Neutrophil (primary cell): ENCODE results near the gene NOS2.

Experiments used
- H3K27ac ChIP-seq: fragments of 200-600 bp; sonication (generic); 2 replicates; pipeline ENCODE4 v1.5.1; 2016; ENCODE audit warnings: mild to moderate bottlenecking, moderate library complexity
- H3K27me3 ChIP-seq: fragments of 200-600 bp; sonication (generic); 2 replicates; pipeline ENCODE4 v1.6.0; 2016; ENCODE audit warnings: mild to moderate bottlenecking
- H3K36me3 ChIP-seq: fragments of 200-600 bp; sonication (generic); 2 replicates; pipeline ENCODE4 v1.5.1; 2017
- H3K4me1 ChIP-seq, 2 experiments: fragments of 200-600 bp in 1 of 2; sonication (generic) in 1 of 2; 1 replicate in 1 of 2; 2 replicates in 1 of 2; pipeline versions ENCODE4 v1.5.1 to v1.6.1; 2013 to 2016; ENCODE audit warnings: low read depth in 1 of 2, low read length in 1 of 2, mild to moderate bottlenecking in 1 of 2, moderate library complexity in 1 of 2; ENCODE audit not compliant: control insufficient read depth in 1 of 2, insufficient read depth in 1 of 2
- H3K4me3 ChIP-seq, 2 experiments: fragments of 200-600 bp in 1 of 2; sonication (generic) in 1 of 2; 1 replicate in 1 of 2; 2 replicates in 1 of 2; pipeline ENCODE4 v1.5.1; 2013 to 2016; ENCODE audit warnings: low read depth in 1 of 2, low read length in 1 of 2, mild to moderate bottlenecking in 1 of 2, moderate library complexity in 1 of 2
- H3K9me3 ChIP-seq: fragments of 200-600 bp; sonication (generic); 2 replicates; pipeline ENCODE4 v1.5.1; 2016
- CTCF ChIP-seq: fragments of 200-600 bp; sonication (generic); IDR thresholded peaks from 2 replicates; pipeline ENCODE4 v1.5.1; 2016; ENCODE audit warnings: antibody characterized with exemption

NOS2 gene

GRCh38 chr17:27797390-27798091, 2.8 kb downstream of the NOS2 start:
- Histone ChIP-seq H3K4me3 (no peak overlapping the region), H3K4me1 (no peaks in the 10 kb centered on the region), H3K9me3 (no peaks in the 10 kb centered on the region), H3K36me3 (no peaks in the 10 kb centered on the region), H3K27me3 (peaks cover 75% of the 10 kb centered on the region), H3K27ac (no peak overlapping the region)
- TF ChIP-seq CTCF, result no peak

GRCh38 chr17:27793906-27794569, 6.3 kb downstream of the NOS2 start:
- Histone ChIP-seq H3K4me1 (no peaks in the 10 kb centered on the region), H3K27me3 (peaks cover 92% of the 10 kb centered on the region), H3K9me3 (no peaks in the 10 kb centered on the region), H3K36me3 (no peaks in the 10 kb centered on the region), H3K4me3 (no peak overlapping the region), H3K27ac (no peak overlapping the region)
- TF ChIP-seq CTCF, result no peak

GRCh38 chr17:27793168-27793905, 7.0 kb downstream of the NOS2 start:
- H3K27ac ChIP-seq, result no peak overlapping the region
- peaks cover 87% of the 10 kb centered on the region for H3K27me3 ChIP-seq
- TF ChIP-seq CTCF, result no peak
- no peak overlapping the region for H3K4me3 ChIP-seq
- no peaks in the 10 kb centered on the region for H3K36me3 ChIP-seq
- H3K4me1 ChIP-seq, result no peaks in the 10 kb centered on the region
- H3K9me3 ChIP-seq, result no peaks in the 10 kb centered on the region

- Histone ChIP-seq H3K36me3 (no peaks in the 10 kb centered on the region), H3K4me3 (no peak overlapping the region), H3K27ac (no peak overlapping the region), H3K27me3 (peaks cover 75% of the 10 kb centered on the region), H3K4me1 (no peaks in the 10 kb centered on the region), H3K9me3 (no peaks in the 10 kb centered on the region)
- no peak for TF ChIP-seq CTCF
Observed at GRCh38 chr17:27792095-27792494, 8.2 kb downstream of the NOS2 start.

GRCh38 chr17:27788919-27789318, 11.4 kb downstream of the NOS2 start:
- H3K9me3 ChIP-seq, result no peaks in the 10 kb centered on the region
- H3K36me3 ChIP-seq, result no peaks in the 10 kb centered on the region
- H3K27me3 ChIP-seq, result peaks cover 43% of the 10 kb centered on the region
- no peak overlapping the region for H3K4me3 ChIP-seq
- no peak for TF ChIP-seq CTCF
- H3K4me1 ChIP-seq, result no peaks in the 10 kb centered on the region
- no peak overlapping the region for H3K27ac ChIP-seq
